Epithelial cell of esophagus (primary cell): Measurements from ENCODE around the gene DMRT1.
"Not testable (repeated sequence)": the region's sequence is repeated elsewhere in the genome, so short reads cannot be mapped to it uniquely, and the experiment has no call there.

Experiments
- DNase-seq: peaks from one replicate; pipeline ENCODE4 v3.0.0; 2010; ENCODE audit warnings: low read depth
- H3K4me3 ChIP-seq: 2 replicates; pipeline ENCODE4 v1.5.1; 2011; ENCODE audit warnings: mild to moderate bottlenecking, low read length, control low read depth
- CTCF ChIP-seq: IDR thresholded peaks from 2 replicates; pipeline ENCODE4 v1.5.1; 2011; ENCODE audit warnings: low read depth, mild to moderate bottlenecking, low read length, control low read depth, inconsistent platforms; ENCODE audit not compliant: insufficient read depth; ENCODE audit errors: missing control alignments

DMRT1 gene

GRCh38 chr9:859251-859650 lies 17.8 kb downstream of the DMRT1 start:
- DNase-seq: no peak
- no peak overlapping the region for H3K4me3 ChIP-seq
- no peak for TF ChIP-seq CTCF

- H3K4me3 ChIP-seq: no peak overlapping the region
- TF ChIP-seq CTCF: no peak
- DNase-seq: no peak
These were observed 19.2 kb downstream of the DMRT1 start for GRCh38 chr9:860706-861105.

- DNase-seq, H3K4me3 ChIP-seq: not testable (repeated sequence)
These were observed 20.0 kb downstream of the DMRT1 start for GRCh38 chr9:861525-861924.

- H3K4me3 ChIP-seq: no peak overlapping the region
- DNase-seq: no peak
- TF ChIP-seq CTCF: no peak
These were observed 33.8 kb downstream of the DMRT1 start for GRCh38 chr9:875119-875962.

GRCh38 chr9:876425-876824 lies 34.9 kb downstream of the DMRT1 start:
- H3K4me3 ChIP-seq: no peak overlapping the region
- no peak for TF ChIP-seq CTCF
- DNase-seq: no peak

GRCh38 chr9:878239-878638 lies 36.7 kb downstream of the DMRT1 start:
- TF ChIP-seq CTCF: no peak
- no peak overlapping the region for H3K4me3 ChIP-seq
- DNase-seq: no peak

- DNase-seq: no peak
- TF ChIP-seq CTCF: no peak
- H3K4me3 ChIP-seq: no peak overlapping the region
These were observed 39.2 kb downstream of the DMRT1 start for GRCh38 chr9:880725-881124.
